Activated CD8-positive, alpha-beta memory T cell treated with anti-CD3 and anti-CD28 coated beads, Interleukin-2, amount 50 U/mL, for 24 hours (primary cell): Measurements from ENCODE around the gene PHKB.

Experiments used
- DNase-seq: peaks from one replicate; pipeline ENCODE4 v3.0.0-alpha.2; 2020; ENCODE audit errors: extremely low read depth

Gene PHKB

GRCh38 chr16:47693226-47693625, 232.1 kb downstream of the PHKB start:
- DNase-seq, result no peak

GRCh38 chr16:47694543-47694942, 233.4 kb downstream of the PHKB start:
- DNase-seq, result no peak

- DNase-seq, result no peak
These were observed 234.6 kb downstream of the PHKB start for GRCh38 chr16:47695756-47696155.

GRCh38 chr16:47697826-47698225, 236.7 kb downstream of the PHKB start:
- DNase-seq, result no peak

GRCh38 chr16:47699106-47699505, 238.0 kb downstream of the PHKB start:
- DNase-seq, result no peak

- no peak for DNase-seq
These were observed 239.9 kb downstream of the PHKB start for GRCh38 chr16:47700857-47701587.

GRCh38 chr16:47705266-47705665, 244.1 kb downstream of the PHKB start:
- DNase-seq, result no peak

GRCh38 chr16:47711809-47712208, 250.7 kb downstream of the PHKB start:
- no peak for DNase-seq

- DNase-seq, result no peak
These were observed 251.4 kb downstream of the PHKB start for GRCh38 chr16:47712276-47713224.

GRCh38 chr16:47713225-47713595, 252.1 kb downstream of the PHKB start:
- DNase-seq, result no peak

GRCh38 chr16:47715442-47716083, 254.4 kb downstream of the PHKB start:
- no peak for DNase-seq

- DNase-seq, result no peak
These were observed 255.4 kb downstream of the PHKB start for GRCh38 chr16:47716571-47716970.

- no peak for DNase-seq
These were observed 258.6 kb downstream of the PHKB start for GRCh38 chr16:47719713-47720112.

- no peak for DNase-seq
These were observed 260.0 kb downstream of the PHKB start for GRCh38 chr16:47721006-47721637.

GRCh38 chr16:47722046-47722445, 260.9 kb downstream of the PHKB start:
- DNase-seq, result no peak

GRCh38 chr16:47724115-47724785, 263.1 kb downstream of the PHKB start:
- DNase-seq, result no peak

GRCh38 chr16:47725188-47725695, 264.1 kb downstream of the PHKB start:
- DNase-seq, result no peak

- DNase-seq, result no peak
These were observed 265.0 kb downstream of the PHKB start for GRCh38 chr16:47726031-47726675.

GRCh38 chr16:47727131-47727530, 266.0 kb downstream of the PHKB start:
- DNase-seq, result no peak

- DNase-seq, result no peak
These were observed 267.1 kb downstream of the PHKB start for GRCh38 chr16:47728205-47728604.

GRCh38 chr16:47729701-47730100, 268.6 kb downstream of the PHKB start:
- no peak for DNase-seq
